HCT116 (cell line): ENCODE results near the gene IMMP2L. TPM values are rescaled to one million over a fixed set of nuclear protein-coding genes. Genes with fewer than 3 reads are reported as not detected.

Experiments used
- ATAC-seq: fragments of 200-7000 bp; cut with Tn5 transposase; 2 replicates; pipeline ENCODE4 v1.9.1; 2020; ENCODE audit warnings: mild to moderate bottlenecking, moderate library complexity
- BruUV-seq: library from RNA; stranded (reverse); fragments of 400-500 nt; replicated peaks from 2 replicates; lab custom pipeline; 2021; lab: Mats Ljungman, UMichigan
- CTCF ChIA-PET: fragments of 300-600 bp; sonication (Branson Sonifier 250); formaldehyde crosslinking; loops from one replicate; lab custom pipeline; 2021; ENCODE audit warnings: antibody characterized with exemption; lab: Charles Lee
- POLR2A ChIA-PET: fragments of 300-600, 350-600 bp; sonication (Branson Sonifier 250); formaldehyde crosslinking; loops from one replicate; lab custom pipeline; 2021; ENCODE audit warnings: antibody characterized with exemption; lab: Charles Lee
- RAD21 ChIA-PET, 2 experiments: fragments of 300-600 bp; sonication (Branson Sonifier 250); formaldehyde crosslinking; loops; one replicate each; lab custom pipeline; 2023; ENCODE audit warnings: low total read pairs in 2 of 2; ENCODE audit not compliant: uncharacterized antibody in 2 of 2, unreplicated experiment in 2 of 2, low non-redundant PET in 1 of 2; lab: Charles Lee
- DNase-seq: peaks from one replicate; pipeline ENCODE4 v3.0.0-alpha.2; 2010; ENCODE audit warnings: low read depth, low spot score
- H2AFZ ChIP-seq: fragments of 200-600 bp; shearing (Covaris generic), sonication (generic); 2 replicates; pipeline ENCODE4 v1.6.1; 2017; ENCODE audit warnings: low read depth, mixed run types, mixed read lengths, antibody characterized with exemption, low read length; ENCODE audit not compliant: poor library complexity, severe bottlenecking
- H3K27ac ChIP-seq: 2 replicates; pipeline ENCODE4 v1.5.1; 2012; ENCODE audit warnings: low read depth, low read length
- H3K27me3 ChIP-seq: fragments of 200-600 bp; sonication (generic); 2 replicates; pipeline ENCODE4 v1.6.1; 2016; ENCODE audit warnings: mixed run types, low read length, mixed read lengths; ENCODE audit not compliant: insufficient read depth
- H3K36me3 ChIP-seq, 2 experiments: fragments of 200-500 bp in 1 of 2; fragments of 200-600 bp in 1 of 2; sonication (Bioruptor generic) in 1 of 2; sonication (generic) in 1 of 2; 2 replicates each; pipeline versions ENCODE4 v1.5.1 to v1.6.1; 2014 to 2016; ENCODE audit warnings: low read length in 2 of 2, inconsistent platforms in 1 of 2, mixed read lengths in 1 of 2, mixed run types in 1 of 2; ENCODE audit not compliant: insufficient read depth in 2 of 2, control insufficient read depth in 1 of 2
- H3K4me1 ChIP-seq, 2 experiments: fragments of 200-600 bp in 1 of 2; sonication (generic) in 1 of 2; 2 replicates each; pipeline versions ENCODE4 v1.5.1 to v1.6.1; 2012 to 2017; ENCODE audit warnings: low read length in 2 of 2, inconsistent platforms in 1 of 2, mild to moderate bottlenecking in 1 of 2, mixed read lengths in 1 of 2, mixed run types in 1 of 2, moderate library complexity in 1 of 2; ENCODE audit not compliant: insufficient read depth in 2 of 2, control insufficient read depth in 1 of 2
- H3K4me2 ChIP-seq: fragments of 200-600 bp; sonication (generic); 2 replicates; pipeline ENCODE4 v1.6.1; 2017; ENCODE audit warnings: mixed run types, low read length, mixed read lengths
- H3K4me3 ChIP-seq, 2 experiments: fragments of 200-600 bp in 1 of 2; sonication (generic) in 1 of 2; replicated peaks in 1 of 2; 2 replicates each; pipeline ENCODE4 v1.5.1; 2011 to 2016; ENCODE audit warnings: low read length in 2 of 2, control low read depth in 1 of 2, low read depth in 1 of 2, mild to moderate bottlenecking in 1 of 2, mixed read lengths in 1 of 2, mixed run types in 1 of 2
- H3K79me2 ChIP-seq: fragments of 200-600 bp; sonication (generic); 2 replicates; pipeline ENCODE4 v1.6.1; 2017; ENCODE audit warnings: mild to moderate bottlenecking, mixed run types, low read length, moderate library complexity, mixed read lengths; ENCODE audit not compliant: insufficient read depth
- H3K9ac ChIP-seq: fragments of 200-600 bp; sonication (generic); 2 replicates; pipeline ENCODE4 v1.6.1; 2016; ENCODE audit warnings: low read length, mixed read lengths
- H3K9me2 ChIP-seq: fragments of 200-600 bp; sonication (generic), shearing (Covaris generic); 2 replicates; pipeline ENCODE4 v1.6.1; 2017; ENCODE audit warnings: mixed run types, mild to moderate bottlenecking, moderate library complexity; ENCODE audit not compliant: insufficient read depth
- H3K9me3 ChIP-seq, 2 experiments: fragments of 200-500 bp in 1 of 2; fragments of 200-600 bp in 1 of 2; sonication (Bioruptor generic) in 1 of 2; sonication (generic) in 1 of 2; 2 replicates each; pipeline ENCODE4 v1.6.1; 2014 to 2017; ENCODE audit warnings: low read length in 2 of 2, mixed read lengths in 2 of 2, inconsistent platforms in 1 of 2, low read depth in 1 of 2, mild to moderate bottlenecking in 1 of 2, mixed run types in 1 of 2, moderate library complexity in 1 of 2; ENCODE audit not compliant: control insufficient read depth in 1 of 2, insufficient read depth in 1 of 2
- H4K20me1 ChIP-seq: fragments of 200-600 bp; sonication (generic), shearing (Covaris generic); 2 replicates; pipeline ENCODE4 v1.6.1; 2017; ENCODE audit warnings: mixed run types, mild to moderate bottlenecking, moderate library complexity; ENCODE audit not compliant: insufficient read depth
- CBX3 ChIP-seq: IDR thresholded peaks from 2 replicates; pipeline ENCODE4 v1.6.1; 2012; ENCODE audit warnings: low read depth
- CEBPB ChIP-seq: IDR thresholded peaks from 2 replicates; pipeline ENCODE4 v1.6.1; 2012; ENCODE audit warnings: low read depth
- SIN3A ChIP-seq: IDR thresholded peaks from 2 replicates; pipeline ENCODE4 v1.6.1; 2012; ENCODE audit warnings: low read depth
- SRF ChIP-seq: IDR thresholded peaks from 2 replicates; pipeline ENCODE4 v1.6.1; 2012; ENCODE audit warnings: low read depth
- TCF7L2 ChIP-seq: IDR thresholded peaks from 2 replicates; pipeline ENCODE4 v1.7.0; 2011; ENCODE audit warnings: borderline replicate concordance, inconsistent platforms; ENCODE audit not compliant: insufficient read depth, insufficient read length; ENCODE audit errors: extremely low read depth
- ZFX ChIP-seq: fragments of 450-650 bp; IDR thresholded peaks from 2 replicates; pipeline ENCODE4 v1.6.1; 2017
- intact Hi-C: fragments of 100-400 bp; cut with micrococcal nuclease; formaldehyde crosslinking; loops from 2 replicates; pipeline ENCODE4 v1.10.0; 2022
- total RNA-seq: library from RNA; stranded (reverse); gene quantifications from one replicate; pipeline ENCODE4 v1.2.1, GENCODE V29; 2021; ENCODE audit not compliant: unreplicated experiment

IMMP2L gene
- total RNA-seq, 1 experiment from 2014 or later: 21.1 TPM

- H3K9me2 ChIP-seq: no peaks in the 10 kb centered on the region
- no peaks in the 10 kb centered on the region for H3K9me3 ChIP-seq
- H2AFZ ChIP-seq: no peak overlapping the region
- H3K79me2 ChIP-seq: no peaks in the 10 kb centered on the region
- DNase-seq: no peak
- RAD21 ChIA-PET: no interaction called here
- POLR2A ChIA-PET: no interaction called here
- CTCF ChIA-PET: no interaction called here
- H3K4me1 ChIP-seq: no peaks in the 10 kb centered on the region
- no peak overlapping the region for H3K4me3 ChIP-seq
- H3K36me3 ChIP-seq: no peaks in the 10 kb centered on the region
- ATAC-seq: no peak
- no peak for TF ChIP-seq CEBPB
- TF ChIP-seq ZFX: no peak
- TF ChIP-seq TCF7L2: no peak
- TF ChIP-seq CBX3: no peak
- no peak for TF ChIP-seq SRF
- no peak for TF ChIP-seq SIN3A
- BruUV-seq: no TSS peak
- intact Hi-C loops: no loop called here
- H4K20me1 ChIP-seq: no peaks in the 10 kb centered on the region
- no peak overlapping the region for H3K4me2 ChIP-seq
- H3K9ac ChIP-seq: no peak overlapping the region
- no peaks in the 10 kb centered on the region for H3K27me3 ChIP-seq
- H3K27ac ChIP-seq: no peak overlapping the region
Measured at GRCh38 chr7:110620110-110620735, 942.1 kb downstream of the IMMP2L start.
